GM04504 (cell line): ENCODE measurements around the gene IFNAR1.

Experiments
- DNase-seq: peaks from one replicate; pipeline ENCODE4 v3.0.0-alpha.2; 2012; ENCODE audit warnings: low read depth

The IFNAR1 gene

GRCh38 chr21:33324291-33325221 is at the start of gene IFNAR1:
TSS of gene IFNAR1 (plus strand) at chr21:33324970. CDS start at chr21:33325056, 86 bp downstream.
- DNase-seq: peak; percentile 92

- DNase-seq: no peak
Observed at GRCh38 chr21:33278721-33279120, 46.0 kb upstream of the IFNAR1 start.

- no peak for DNase-seq
Observed at GRCh38 chr21:33279330-33279820, 45.4 kb upstream of the IFNAR1 start.

- no peak for DNase-seq
Observed at GRCh38 chr21:33281096-33281652, 43.6 kb upstream of the IFNAR1 start.

- DNase-seq: no peak
Observed at GRCh38 chr21:33283203-33283602, 41.6 kb upstream of the IFNAR1 start.

- DNase-seq: no peak
Observed at GRCh38 chr21:33286076-33286475, 38.7 kb upstream of the IFNAR1 start.

GRCh38 chr21:33286600-33287456 is 37.9 kb upstream of the IFNAR1 start:
- DNase-seq: no peak

- no peak for DNase-seq
Observed at GRCh38 chr21:33289199-33289819, 35.5 kb upstream of the IFNAR1 start.

GRCh38 chr21:33290441-33290840 is 34.3 kb upstream of the IFNAR1 start:
- no peak for DNase-seq

GRCh38 chr21:33291686-33292085 is 33.1 kb upstream of the IFNAR1 start:
- no peak for DNase-seq

- no peak for DNase-seq
Observed at GRCh38 chr21:33292724-33293123, 32.0 kb upstream of the IFNAR1 start.

GRCh38 chr21:33293136-33293535 is 31.6 kb upstream of the IFNAR1 start:
- no peak for DNase-seq

- DNase-seq: no peak
Observed at GRCh38 chr21:33293811-33294216, 31.0 kb upstream of the IFNAR1 start.

GRCh38 chr21:33296156-33296555 is 28.6 kb upstream of the IFNAR1 start:
- DNase-seq: no peak

GRCh38 chr21:33299181-33299752 is 25.5 kb upstream of the IFNAR1 start:
- no peak for DNase-seq

GRCh38 chr21:33300701-33301631 is 23.8 kb upstream of the IFNAR1 start:
- no peak for DNase-seq

- no peak for DNase-seq
Observed at GRCh38 chr21:33301632-33302002, 23.2 kb upstream of the IFNAR1 start.

- DNase-seq: no peak
Observed at GRCh38 chr21:33302055-33302454, 22.7 kb upstream of the IFNAR1 start.

- DNase-seq: no peak
Observed at GRCh38 chr21:33302796-33303195, 22.0 kb upstream of the IFNAR1 start.

- no peak for DNase-seq
Observed at GRCh38 chr21:33305344-33305671, 19.5 kb upstream of the IFNAR1 start.

- no peak for DNase-seq
Observed at GRCh38 chr21:33305938-33306337, 18.8 kb upstream of the IFNAR1 start.
